ENCODE results near the gene GPBP1L1.

Gene GPBP1L1

GRCh38 chr1:45629035-45629434 lies 57.3 kb downstream of the GPBP1L1 start:
- Histone ChIP-seq H3K4me1 (ENCODE audit: control insufficient read depth in 1 of 2, insufficient read depth in 2 of 2, low read length in 2 of 2) (peaks cover 0 to 4% of the 10 kb centered on the region in 2 donors), H3K4me3 (ENCODE audit: low read depth in 1 of 2, low read length in 2 of 2) (no peak overlapping the region), H3K36me3 (ENCODE audit: control insufficient read depth in 1 of 2, insufficient read depth in 2 of 2, low read length in 2 of 2) (peaks cover 52 to 62% of the 10 kb centered on the region in 2 donors), H3K27ac (ENCODE audit: low read length) (no peak overlapping the region), H3K9me3 (ENCODE audit: control insufficient read depth in 1 of 2, low read length in 2 of 2) (no peaks in the 10 kb centered on the region), H3K27me3 (ENCODE audit: low read depth, low read length) (no peaks in the 10 kb centered on the region)

GRCh38 chr1:45623972-45624371 lies 62.4 kb downstream of the GPBP1L1 start, which contains the start of gene CCDC17:
Gene CCDC17, minus strand, starts transcription at chr1:45624054. Its CDS starts 145 bp downstream, at chr1:45623909.
- peaks cover 24 to 26% of the 10 kb centered on the region in 2 donors for H3K36me3 ChIP-seq (ENCODE audit: control insufficient read depth in 1 of 2, insufficient read depth in 2 of 2, low read length in 2 of 2)
- H3K4me3 ChIP-seq (ENCODE audit: low read depth in 1 of 2, low read length in 2 of 2), result peak within 1 kb of the TSS in 1 of 2 donors; percentile 44
- H3K9me3 ChIP-seq (ENCODE audit: control insufficient read depth in 1 of 2, low read length in 2 of 2), result no peaks in the 10 kb centered on the region
- no peaks in the 10 kb centered on the region for H3K27me3 ChIP-seq (ENCODE audit: low read depth, low read length)
- H3K4me1 ChIP-seq (ENCODE audit: control insufficient read depth in 1 of 2, insufficient read depth in 2 of 2, low read length in 2 of 2), result peaks cover 0 to 9% of the 10 kb centered on the region in 2 donors
- H3K27ac ChIP-seq (ENCODE audit: low read length), result no peak within 1 kb of the TSS

GRCh38 chr1:45622524-45623394 lies 63.6 kb downstream of the GPBP1L1 start:
- Histone ChIP-seq H3K36me3 (ENCODE audit: control insufficient read depth in 1 of 2, insufficient read depth in 2 of 2, low read length in 2 of 2) (peaks cover 21 to 24% of the 10 kb centered on the region in 2 donors), H3K4me3 (ENCODE audit: low read depth in 1 of 2, low read length in 2 of 2) (peak overlapping the region in 1 of 2 donors; percentile 44)

GRCh38 chr1:45621895-45622523 lies 64.3 kb downstream of the GPBP1L1 start:
- Histone ChIP-seq H3K4me1 (ENCODE audit: control insufficient read depth in 1 of 2, insufficient read depth in 2 of 2, low read length in 2 of 2) (peaks cover 0 to 9% of the 10 kb centered on the region in 2 donors), H3K4me3 (ENCODE audit: low read depth in 1 of 2, low read length in 2 of 2) (peak overlapping the region in 1 of 2 donors; percentile 44), H3K9me3 (ENCODE audit: control insufficient read depth in 1 of 2, low read length in 2 of 2) (no peaks in the 10 kb centered on the region), H3K27ac (ENCODE audit: low read length) (no peak overlapping the region), H3K36me3 (ENCODE audit: control insufficient read depth in 1 of 2, insufficient read depth in 2 of 2, low read length in 2 of 2) (peaks cover 23 to 24% of the 10 kb centered on the region in 2 donors), H3K27me3 (ENCODE audit: low read depth, low read length) (no peaks in the 10 kb centered on the region)

More at GRCh38 chr1:45622524-45623394, 63.6 kb downstream of the GPBP1L1 start:
- H3K27me3 ChIP-seq (ENCODE audit: low read depth, low read length), result no peaks in the 10 kb centered on the region
- peaks cover 0 to 9% of the 10 kb centered on the region in 2 donors for H3K4me1 ChIP-seq (ENCODE audit: control insufficient read depth in 1 of 2, insufficient read depth in 2 of 2, low read length in 2 of 2)
- no peak overlapping the region for H3K27ac ChIP-seq (ENCODE audit: low read length)
- H3K9me3 ChIP-seq (ENCODE audit: control insufficient read depth in 1 of 2, low read length in 2 of 2), result no peaks in the 10 kb centered on the region

- Histone ChIP-seq H3K4me1 (ENCODE audit: control insufficient read depth in 1 of 2, insufficient read depth in 2 of 2, low read length in 2 of 2) (peaks cover 0 to 9% of the 10 kb centered on the region in 2 donors), H3K36me3 (ENCODE audit: control insufficient read depth in 1 of 2, insufficient read depth in 2 of 2, low read length in 2 of 2) (peaks cover 26 to 27% of the 10 kb centered on the region in 2 donors), H3K27me3 (ENCODE audit: low read depth, low read length) (no peaks in the 10 kb centered on the region), H3K27ac (ENCODE audit: low read length) (no peak overlapping the region), H3K9me3 (ENCODE audit: control insufficient read depth in 1 of 2, low read length in 2 of 2) (no peaks in the 10 kb centered on the region), H3K4me3 (ENCODE audit: low read depth in 1 of 2, low read length in 2 of 2) (no peak overlapping the region)
Measured at GRCh38 chr1:45621501-45621836, 64.9 kb downstream of the GPBP1L1 start.

- H3K36me3 ChIP-seq (ENCODE audit: control insufficient read depth in 1 of 2, insufficient read depth in 2 of 2, low read length in 2 of 2), result peaks cover 31% of the 10 kb centered on the region in 2 donors
- no peak overlapping the region for H3K27ac ChIP-seq (ENCODE audit: low read length)
- H3K4me1 ChIP-seq (ENCODE audit: control insufficient read depth in 1 of 2, insufficient read depth in 2 of 2, low read length in 2 of 2), result peaks cover 0 to 9% of the 10 kb centered on the region in 2 donors
- H3K9me3 ChIP-seq (ENCODE audit: control insufficient read depth in 1 of 2, low read length in 2 of 2), result no peaks in the 10 kb centered on the region
- H3K4me3 ChIP-seq (ENCODE audit: low read depth in 1 of 2, low read length in 2 of 2), result no peak overlapping the region
- no peaks in the 10 kb centered on the region for H3K27me3 ChIP-seq (ENCODE audit: low read depth, low read length)
Measured at GRCh38 chr1:45620588-45621500, 65.5 kb downstream of the GPBP1L1 start.

- H3K4me1 ChIP-seq (ENCODE audit: control insufficient read depth in 1 of 2, insufficient read depth in 2 of 2, low read length in 2 of 2), result peaks cover 0 to 9% of the 10 kb centered on the region in 2 donors
- H3K27me3 ChIP-seq (ENCODE audit: low read depth, low read length), result no peaks in the 10 kb centered on the region
- peak overlapping the region; percentile 2 for H3K27ac ChIP-seq (ENCODE audit: low read length)
- H3K4me3 ChIP-seq (ENCODE audit: low read depth in 1 of 2, low read length in 2 of 2), result no peak overlapping the region
- H3K9me3 ChIP-seq (ENCODE audit: control insufficient read depth in 1 of 2, low read length in 2 of 2), result no peaks in the 10 kb centered on the region
- peaks cover 39 to 42% of the 10 kb centered on the region in 2 donors for H3K36me3 ChIP-seq (ENCODE audit: control insufficient read depth in 1 of 2, insufficient read depth in 2 of 2, low read length in 2 of 2)
Measured at GRCh38 chr1:45619149-45619921, 67.0 kb downstream of the GPBP1L1 start.

GRCh38 chr1:45617618-45618017 lies 68.7 kb downstream of the GPBP1L1 start:
- H3K27me3 ChIP-seq (ENCODE audit: low read depth, low read length), result no peaks in the 10 kb centered on the region
- H3K36me3 ChIP-seq (ENCODE audit: control insufficient read depth in 1 of 2, insufficient read depth in 2 of 2, low read length in 2 of 2), result peaks cover 39 to 54% of the 10 kb centered on the region in 2 donors
- peaks cover 0 to 9% of the 10 kb centered on the region in 2 donors for H3K4me1 ChIP-seq (ENCODE audit: control insufficient read depth in 1 of 2, insufficient read depth in 2 of 2, low read length in 2 of 2)
- no peak overlapping the region for H3K4me3 ChIP-seq (ENCODE audit: low read depth in 1 of 2, low read length in 2 of 2)
- H3K9me3 ChIP-seq (ENCODE audit: control insufficient read depth in 1 of 2, low read length in 2 of 2), result no peaks in the 10 kb centered on the region
- no peak overlapping the region for H3K27ac ChIP-seq (ENCODE audit: low read length)

GRCh38 chr1:45615885-45616284 lies 70.4 kb downstream of the GPBP1L1 start:
- Histone ChIP-seq H3K4me3 (ENCODE audit: low read depth in 1 of 2, low read length in 2 of 2) (no peak overlapping the region), H3K9me3 (ENCODE audit: control insufficient read depth in 1 of 2, low read length in 2 of 2) (no peaks in the 10 kb centered on the region), H3K27me3 (ENCODE audit: low read depth, low read length) (no peaks in the 10 kb centered on the region), H3K36me3 (ENCODE audit: control insufficient read depth in 1 of 2, insufficient read depth in 2 of 2, low read length in 2 of 2) (peaks cover 40 to 58% of the 10 kb centered on the region in 2 donors), H3K4me1 (ENCODE audit: control insufficient read depth in 1 of 2, insufficient read depth in 2 of 2, low read length in 2 of 2) (no peaks in the 10 kb centered on the region), H3K27ac (ENCODE audit: low read length) (no peak overlapping the region)

GRCh38 chr1:45612941-45613579 lies 73.3 kb downstream of the GPBP1L1 start:
- Histone ChIP-seq H3K36me3 (ENCODE audit: control insufficient read depth in 1 of 2, insufficient read depth in 2 of 2, low read length in 2 of 2) (peaks cover 46 to 59% of the 10 kb centered on the region in 2 donors), H3K27ac (ENCODE audit: low read length) (no peak overlapping the region), H3K4me1 (ENCODE audit: control insufficient read depth in 1 of 2, insufficient read depth in 2 of 2, low read length in 2 of 2) (no peaks in the 10 kb centered on the region), H3K4me3 (ENCODE audit: low read depth in 1 of 2, low read length in 2 of 2) (no peak overlapping the region), H3K27me3 (ENCODE audit: low read depth, low read length) (no peaks in the 10 kb centered on the region), H3K9me3 (ENCODE audit: control insufficient read depth in 1 of 2, low read length in 2 of 2) (no peaks in the 10 kb centered on the region)
